GM19372 (cell line): ENCODE results near the gene MPIG6B.

ENCODE experiments used
- ATAC-seq: cut with Tn5 transposase; IDR thresholded peaks from one replicate; pipeline ENCODE4 v1.9.1; 2021; ENCODE audit warnings: mild to moderate bottlenecking, low read depth, moderate library complexity; ENCODE audit not compliant: unreplicated experiment

MPIG6B gene

GRCh38 chr6:31723245-31723979, at the start of gene MPIG6B:
MPIG6B (plus strand) TSS chr6:31723373; CDS start chr6:31723384, 11 bp downstream.
- no peak for ATAC-seq

GRCh38 chr6:31676322-31676903, 46.8 kb upstream of the MPIG6B start:
- no peak for ATAC-seq

DNA sequence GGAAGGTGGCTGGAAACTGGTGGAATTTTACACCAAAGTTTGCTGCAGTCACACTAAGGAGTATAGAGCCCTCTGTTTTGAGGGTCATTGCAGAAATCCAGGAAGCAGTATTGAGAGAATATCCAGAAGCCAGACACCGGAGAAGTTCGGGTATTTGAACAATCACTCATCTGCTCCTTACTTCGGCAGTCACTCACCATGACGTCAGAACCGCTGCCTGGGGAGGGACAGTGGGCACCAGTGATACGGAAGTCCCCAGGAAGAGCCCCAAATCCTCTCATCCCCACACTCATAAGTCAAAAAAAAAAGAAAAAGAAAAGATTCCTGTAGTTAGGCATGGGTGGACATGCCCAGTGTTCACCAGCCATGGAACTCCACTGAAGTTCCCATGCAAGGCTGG, 46.3 kb upstream of the MPIG6B start:
- ATAC-seq = no peak

DNA sequence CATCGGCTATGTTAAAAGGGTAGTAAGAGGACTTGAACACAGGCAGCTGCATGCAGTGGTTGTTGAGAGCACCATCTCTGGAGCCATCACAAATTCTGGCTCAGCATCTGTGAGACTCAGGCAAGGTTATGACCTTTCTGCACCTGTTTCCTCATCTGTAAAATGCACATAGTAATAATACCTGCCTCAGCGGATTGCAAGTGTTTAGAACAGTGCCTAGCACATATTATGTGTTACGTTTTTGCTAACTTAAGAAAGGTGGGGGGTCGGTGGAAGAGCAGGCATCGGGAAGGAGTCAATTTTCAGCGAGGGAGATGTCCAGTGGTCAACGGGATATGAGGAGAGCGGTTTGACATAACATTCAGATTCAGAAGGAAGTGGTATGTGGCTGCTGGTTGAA, 45.2 kb upstream of the MPIG6B start:
- ATAC-seq = no peak

GRCh38 chr6:31680226-31681134, 42.7 kb upstream of the MPIG6B start, which contains the start of gene LY6G5C:
LY6G5C (minus strand) TSS chr6:31681067; CDS start chr6:31680373, 694 bp downstream.
- no peak for ATAC-seq

GRCh38 chr6:31681135-31681671, 42.0 kb upstream of the MPIG6B start:
- no peak for ATAC-seq

- ATAC-seq = no peak
These were observed 39.6 kb upstream of the MPIG6B start for GRCh38 chr6:31683591-31683990.

DNA sequence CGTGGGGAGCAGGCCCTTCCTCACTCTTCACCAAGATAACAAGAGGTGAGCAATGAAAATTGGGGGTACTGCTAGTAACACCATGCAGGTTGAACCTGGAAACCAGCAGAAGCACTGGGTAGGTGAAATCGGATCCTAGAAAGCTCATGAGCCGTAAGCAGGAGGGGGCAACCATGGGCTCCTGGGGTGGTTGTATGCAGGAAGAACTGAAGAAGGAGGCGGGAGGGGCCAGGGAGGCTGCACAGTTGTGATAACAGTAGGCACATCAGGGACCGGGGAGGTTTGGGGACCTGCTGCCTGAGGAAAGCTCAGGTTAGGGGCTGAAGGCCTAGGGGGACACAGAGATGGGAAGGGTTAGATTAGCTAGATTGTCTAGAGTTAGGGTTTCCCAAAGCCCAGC, 36.7 kb upstream of the MPIG6B start:
- no peak for ATAC-seq

- ATAC-seq = no peak
These were observed 35.9 kb upstream of the MPIG6B start for GRCh38 chr6:31687321-31687720.

DNA sequence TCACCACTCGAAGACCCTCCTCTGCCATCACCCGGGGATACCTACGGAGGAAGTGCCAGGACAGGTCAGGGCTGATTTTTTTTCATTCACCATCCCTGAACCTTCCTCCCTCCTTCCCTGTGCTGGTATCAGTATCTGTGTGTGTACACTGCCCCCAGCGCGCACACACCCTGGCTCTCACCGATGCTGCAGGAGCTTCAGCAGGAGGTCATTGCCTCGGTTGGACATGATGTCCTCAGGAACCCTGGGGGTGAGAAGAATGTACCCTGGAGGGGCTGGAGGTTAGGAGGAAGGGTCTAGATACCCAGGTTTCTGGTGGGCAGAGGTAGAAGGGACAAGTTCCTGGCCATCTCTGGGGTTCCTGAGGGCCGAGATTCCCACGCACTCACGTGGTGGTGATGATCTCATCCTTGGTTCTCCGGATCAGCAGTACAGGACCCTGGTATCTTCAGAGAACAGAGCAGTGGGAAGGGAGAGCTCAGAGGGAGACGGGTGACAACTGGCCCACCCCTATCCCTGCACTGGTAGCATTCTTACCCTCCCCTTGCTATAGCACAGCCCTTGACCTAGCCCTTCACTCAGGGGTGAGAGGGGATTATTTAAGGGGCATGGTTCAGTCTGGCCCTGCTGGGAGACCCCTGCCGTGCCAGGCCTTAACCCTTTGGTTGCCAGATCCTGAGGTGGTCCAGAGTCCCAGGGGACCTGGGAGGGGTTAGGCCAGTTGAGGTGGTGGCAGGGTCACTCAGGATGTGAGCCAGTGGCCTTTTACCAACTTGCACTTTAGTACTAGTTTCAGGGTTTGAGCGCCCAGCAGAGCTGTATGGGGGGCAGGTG, 35.1 kb upstream of the MPIG6B start:
- ATAC-seq = no peak

GRCh38 chr6:31689249-31690110, 33.7 kb upstream of the MPIG6B start:
- ATAC-seq = no peak

DNA sequence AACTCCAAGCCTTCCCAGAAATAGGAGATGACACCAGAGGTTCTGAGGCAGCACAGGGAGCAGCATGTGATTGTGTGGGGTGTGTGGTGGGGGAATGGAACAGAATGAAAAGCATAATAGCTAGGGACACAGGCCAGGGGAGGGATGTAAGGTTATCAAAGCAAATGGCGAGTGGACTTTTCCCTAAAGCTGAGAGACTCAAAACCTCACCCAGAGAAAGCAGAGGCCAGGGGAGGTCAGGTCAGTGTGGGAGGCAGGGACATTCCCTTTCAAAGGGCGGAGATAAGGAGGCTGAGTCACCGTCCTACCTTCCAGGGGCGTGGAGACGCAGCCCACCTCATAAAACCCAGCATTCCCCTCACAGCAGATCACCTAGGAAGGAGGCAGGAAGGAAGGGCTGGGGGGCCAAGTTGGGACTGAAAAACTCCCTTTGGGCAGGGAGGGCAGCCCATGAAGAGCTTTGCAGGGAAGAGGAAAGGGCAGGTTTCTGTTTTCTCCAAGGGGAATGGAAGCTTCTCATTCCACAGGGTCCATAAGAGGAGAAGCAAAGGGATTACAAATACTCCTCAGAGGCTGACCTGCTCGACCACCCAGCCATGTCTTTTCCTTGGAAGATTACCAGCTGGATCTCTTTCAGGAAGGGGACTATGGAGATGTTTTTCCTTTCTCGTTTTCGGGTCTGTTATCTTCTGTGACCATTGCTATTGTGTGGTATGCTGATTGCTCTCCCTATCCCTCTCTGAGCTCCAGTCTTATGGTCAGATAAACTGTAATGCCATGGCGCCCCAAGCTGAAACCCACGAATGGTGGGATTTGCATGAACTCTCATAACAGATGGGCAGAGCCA, 32.7 kb upstream of the MPIG6B start:
- ATAC-seq = no peak

DNA sequence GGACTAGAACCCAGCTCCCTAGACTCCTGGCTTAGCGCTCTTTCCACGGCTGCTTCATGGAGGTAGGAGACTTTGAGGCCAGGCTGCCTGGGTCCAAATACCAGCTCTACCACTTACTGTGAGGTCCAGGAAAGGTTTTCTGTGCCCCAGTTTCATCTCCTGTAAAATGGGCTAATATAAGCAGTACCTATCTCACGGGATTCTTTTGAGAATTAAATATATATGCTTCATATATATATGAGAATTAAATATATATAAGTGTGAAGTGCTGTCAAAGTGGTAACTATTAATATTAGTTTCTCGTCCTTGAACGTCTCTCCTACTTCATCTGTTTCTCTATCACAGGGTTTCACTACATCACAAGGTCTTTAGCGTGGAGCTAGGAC, 32.1 kb upstream of the MPIG6B start:
- ATAC-seq = no peak

DNA sequence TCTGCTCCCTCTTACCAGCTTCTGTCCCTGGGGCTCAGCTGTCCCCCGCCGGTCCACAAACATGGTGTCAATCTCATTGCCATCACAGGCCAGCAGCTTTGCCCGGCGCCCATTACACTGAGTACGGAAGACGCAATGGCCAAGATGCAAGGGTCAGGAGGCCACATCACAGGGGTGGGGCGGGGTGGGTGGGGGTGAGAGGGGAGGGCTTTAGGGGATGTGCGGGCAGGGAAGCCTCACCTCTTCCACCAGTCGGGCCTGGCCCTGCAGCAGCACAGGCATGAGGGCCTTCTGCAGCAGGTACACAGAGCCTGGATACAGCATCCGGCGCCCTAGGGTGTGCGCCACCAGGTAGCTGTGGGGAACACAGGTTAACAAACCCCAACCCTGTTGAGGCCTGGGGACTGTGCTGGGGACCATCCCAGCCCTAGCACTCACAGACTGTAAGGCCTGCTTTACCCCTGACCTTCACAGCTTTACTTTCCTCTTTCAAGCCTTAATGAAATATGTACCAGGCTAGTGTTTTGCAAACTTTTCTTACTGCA, 31.5 kb upstream of the MPIG6B start:
- no peak for ATAC-seq

DNA sequence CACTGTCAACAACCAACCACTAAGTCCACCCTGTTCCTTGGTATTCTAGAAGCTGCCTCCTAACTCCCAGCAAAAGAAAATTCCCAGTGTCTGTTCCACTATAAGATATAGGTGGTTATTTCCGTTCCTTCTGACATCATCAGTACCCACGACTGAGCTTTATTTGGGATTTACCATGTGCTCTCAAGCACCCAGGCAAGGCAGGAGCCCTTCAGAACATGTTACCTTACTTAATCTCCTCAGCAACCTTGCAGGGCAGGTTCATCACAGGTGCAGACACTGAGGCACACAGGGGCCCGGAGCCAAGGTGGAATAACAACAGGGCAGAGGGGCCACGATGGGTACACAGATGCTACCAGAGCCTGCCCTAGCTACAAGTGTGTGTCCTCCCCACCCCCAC, 30.8 kb upstream of the MPIG6B start:
- ATAC-seq = no peak

DNA sequence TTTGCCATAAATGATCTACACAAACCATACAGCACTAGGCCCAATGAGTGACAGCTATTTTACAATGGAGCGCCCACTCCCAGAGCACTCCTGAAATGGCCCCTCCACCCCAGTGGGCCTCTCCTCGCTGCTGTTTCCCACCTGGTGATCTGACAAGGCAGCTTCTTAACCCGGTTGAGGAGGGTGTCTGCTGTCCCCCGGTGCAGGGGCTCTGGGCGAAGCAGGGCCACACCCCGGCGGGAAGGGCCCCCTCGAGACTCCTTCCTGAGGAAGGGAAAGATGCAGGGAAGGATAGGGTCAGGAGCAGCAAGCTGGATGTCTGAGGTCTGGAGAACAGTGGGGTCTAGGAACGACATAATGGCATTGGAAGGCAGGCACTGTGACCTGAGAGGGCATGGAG, 30.3 kb upstream of the MPIG6B start:
- ATAC-seq = no peak

GRCh38 chr6:31693535-31693934, 29.6 kb upstream of the MPIG6B start:
- no peak for ATAC-seq

- ATAC-seq = no peak
These were observed 25.6 kb upstream of the MPIG6B start for GRCh38 chr6:31697555-31697954.
